Parathyroid adenoma (tissue), 2 donors: ENCODE data around the gene FMR1NB.

Experiments used
- H2AFZ ChIP-seq: fragments of 300-600 bp; sonication (generic); one replicate; pipeline ENCODE4 v1.7.0; 2017; ENCODE audit warnings: antibody characterized with exemption, mild to moderate bottlenecking
- H3K27ac ChIP-seq: fragments of 300-600 bp; sonication (generic); one replicate; pipeline ENCODE4 v1.7.0; 2017
- H3K27me3 ChIP-seq: fragments of 300-600 bp; sonication (generic); one replicate; pipeline ENCODE4 v1.7.0; 2017; ENCODE audit warnings: low read length; ENCODE audit not compliant: control insufficient read depth, insufficient read depth
- H3K36me3 ChIP-seq: fragments of 300-600 bp; sonication (generic); one replicate; pipeline ENCODE4 v1.7.0; 2017; ENCODE audit warnings: low read length; ENCODE audit not compliant: control insufficient read depth, insufficient read depth
- H3K4me1 ChIP-seq: fragments of 300-600 bp; sonication (generic); one replicate; pipeline ENCODE4 v1.7.0; 2017; ENCODE audit warnings: control low read depth
- H3K4me2 ChIP-seq: fragments of 300-600 bp; sonication (generic); one replicate; pipeline ENCODE4 v1.7.0; 2017; ENCODE audit warnings: low read length
- H3K4me3 ChIP-seq: fragments of 300-600 bp; sonication (generic); one replicate; pipeline ENCODE4 v1.7.0; 2017; ENCODE audit warnings: low read depth, low read length
- H3K79me2 ChIP-seq: fragments of 300-600 bp; sonication (generic); one replicate; pipeline ENCODE4 v1.7.0; 2017; ENCODE audit warnings: control low read depth
- H3K9ac ChIP-seq: fragments of 300-600 bp; sonication (generic); one replicate; pipeline ENCODE4 v1.7.0; 2017; ENCODE audit warnings: mild to moderate bottlenecking
- H3K9me3 ChIP-seq: fragments of 300-600 bp; sonication (generic); one replicate; pipeline ENCODE4 v1.7.0; 2017; ENCODE audit warnings: low read length; ENCODE audit not compliant: control insufficient read depth
- TF ChIP-seq, protein P1 (sequence below): fragments of 300-600 bp; sonication (generic); IDR thresholded peaks from one replicate; pipeline ENCODE4 v1.7.0; 2017; ENCODE audit warnings: antibody characterized with exemption, mild to moderate bottlenecking
- donor health status: primary hyperparathyroidism.

Gene FMR1NB

DNA sequence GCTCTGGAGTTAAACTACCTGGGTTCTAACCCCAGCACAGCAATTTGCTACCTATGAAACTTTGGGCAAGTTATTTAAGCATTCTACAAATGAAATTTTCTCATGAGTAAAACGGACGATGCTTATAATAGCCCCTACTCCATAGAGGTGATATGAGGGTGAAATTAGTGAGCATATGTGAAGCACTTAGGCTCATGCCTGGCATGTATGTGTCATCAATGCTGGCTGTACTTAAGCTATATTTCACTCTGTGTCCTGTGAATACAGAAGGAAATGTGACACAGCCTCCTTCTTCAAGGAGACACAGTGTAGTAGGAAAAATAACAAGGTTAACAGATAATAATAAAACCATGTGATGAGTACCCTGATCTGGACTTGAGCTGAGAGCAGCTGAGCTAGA, 20.4 kb upstream of the FMR1NB start:
- H3K9me3 ChIP-seq, result no peaks in the 10 kb centered on the region
- no peaks in the 10 kb centered on the region for H3K4me1 ChIP-seq
- H3K4me3 ChIP-seq, result no peak overlapping the region
- H3K27ac ChIP-seq, result no peak overlapping the region
- no peak overlapping the region for H3K4me2 ChIP-seq
- no peaks in the 10 kb centered on the region for H3K36me3 ChIP-seq
- H2AFZ ChIP-seq, result no peak overlapping the region
- no peak overlapping the region for H3K9ac ChIP-seq
- TF ChIP-seq, protein P1, sequence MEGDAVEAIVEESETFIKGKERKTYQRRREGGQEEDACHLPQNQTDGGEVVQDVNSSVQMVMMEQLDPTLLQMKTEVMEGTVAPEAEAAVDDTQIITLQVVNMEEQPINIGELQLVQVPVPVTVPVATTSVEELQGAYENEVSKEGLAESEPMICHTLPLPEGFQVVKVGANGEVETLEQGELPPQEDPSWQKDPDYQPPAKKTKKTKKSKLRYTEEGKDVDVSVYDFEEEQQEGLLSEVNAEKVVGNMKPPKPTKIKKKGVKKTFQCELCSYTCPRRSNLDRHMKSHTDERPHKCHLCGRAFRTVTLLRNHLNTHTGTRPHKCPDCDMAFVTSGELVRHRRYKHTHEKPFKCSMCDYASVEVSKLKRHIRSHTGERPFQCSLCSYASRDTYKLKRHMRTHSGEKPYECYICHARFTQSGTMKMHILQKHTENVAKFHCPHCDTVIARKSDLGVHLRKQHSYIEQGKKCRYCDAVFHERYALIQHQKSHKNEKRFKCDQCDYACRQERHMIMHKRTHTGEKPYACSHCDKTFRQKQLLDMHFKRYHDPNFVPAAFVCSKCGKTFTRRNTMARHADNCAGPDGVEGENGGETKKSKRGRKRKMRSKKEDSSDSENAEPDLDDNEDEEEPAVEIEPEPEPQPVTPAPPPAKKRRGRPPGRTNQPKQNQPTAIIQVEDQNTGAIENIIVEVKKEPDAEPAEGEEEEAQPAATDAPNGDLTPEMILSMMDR, result no peak
- H3K79me2 ChIP-seq, result no peaks in the 10 kb centered on the region
- no peaks in the 10 kb centered on the region for H3K27me3 ChIP-seq

DNA sequence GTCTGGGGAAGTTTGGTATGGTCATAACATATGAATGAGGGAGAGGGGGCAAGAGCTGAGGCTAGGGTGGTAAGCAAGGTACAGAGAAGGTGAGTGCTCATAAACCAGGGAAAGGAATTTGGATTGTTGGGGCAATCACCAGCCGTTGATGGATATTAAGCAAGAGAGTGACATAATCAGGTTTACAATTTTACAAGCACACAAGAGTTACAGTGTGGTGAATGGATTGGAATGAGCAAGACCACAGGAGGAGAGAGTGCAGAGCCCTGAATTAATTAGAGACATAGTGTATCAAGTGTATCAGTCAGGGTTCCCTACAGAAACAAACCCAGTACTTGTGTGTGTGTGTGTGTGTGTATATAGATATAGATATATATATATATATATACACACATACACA, 18.7 kb upstream of the FMR1NB start:
- H3K27me3 ChIP-seq, result no peaks in the 10 kb centered on the region
- H3K9me3 ChIP-seq, result no peaks in the 10 kb centered on the region

DNA sequence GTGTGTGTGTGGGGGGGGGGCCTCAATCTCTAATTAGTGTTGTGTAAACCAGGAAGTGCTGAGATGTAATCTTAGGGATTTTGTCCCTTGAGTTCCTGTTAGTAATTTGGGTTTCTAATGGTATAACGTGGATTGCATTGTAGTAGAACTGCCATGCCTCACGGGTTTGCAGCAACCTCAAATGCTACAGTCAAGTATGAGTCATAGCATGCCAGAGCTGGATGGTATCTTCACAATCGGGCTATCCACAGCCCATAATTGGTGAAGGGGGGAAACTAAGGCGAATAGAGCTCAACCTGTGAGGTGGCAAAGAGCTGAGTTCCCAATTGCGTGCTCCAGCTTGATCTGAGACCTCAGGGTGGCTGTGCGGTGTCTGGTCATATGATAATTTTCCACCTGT, 2.2 kb upstream of the FMR1NB start:
- H3K4me1 ChIP-seq, result no peaks in the 10 kb centered on the region
- H3K79me2 ChIP-seq, result no peaks in the 10 kb centered on the region
- H3K4me2 ChIP-seq, result no peak overlapping the region
- no peak overlapping the region for H2AFZ ChIP-seq
- H3K27ac ChIP-seq, result no peak overlapping the region
- TF ChIP-seq, protein P1, result no peak
- no peak overlapping the region for H3K4me3 ChIP-seq
- H3K36me3 ChIP-seq, result no peaks in the 10 kb centered on the region
- no peaks in the 10 kb centered on the region for H3K27me3 ChIP-seq
- no peaks in the 10 kb centered on the region for H3K9me3 ChIP-seq
- no peak overlapping the region for H3K9ac ChIP-seq

More for the DNA sequence above, 18.7 kb upstream of the FMR1NB start:
- Histone ChIP-seq H3K4me1 (no peaks in the 10 kb centered on the region), H3K4me2 (no peak overlapping the region), H3K4me3 (no peak overlapping the region), H3K79me2 (no peaks in the 10 kb centered on the region), H3K27ac (no peak overlapping the region), H3K36me3 (no peaks in the 10 kb centered on the region), H3K9ac (no peak overlapping the region), H2AFZ (no peak overlapping the region)
- TF ChIP-seq, protein P1, result no peak

DNA sequence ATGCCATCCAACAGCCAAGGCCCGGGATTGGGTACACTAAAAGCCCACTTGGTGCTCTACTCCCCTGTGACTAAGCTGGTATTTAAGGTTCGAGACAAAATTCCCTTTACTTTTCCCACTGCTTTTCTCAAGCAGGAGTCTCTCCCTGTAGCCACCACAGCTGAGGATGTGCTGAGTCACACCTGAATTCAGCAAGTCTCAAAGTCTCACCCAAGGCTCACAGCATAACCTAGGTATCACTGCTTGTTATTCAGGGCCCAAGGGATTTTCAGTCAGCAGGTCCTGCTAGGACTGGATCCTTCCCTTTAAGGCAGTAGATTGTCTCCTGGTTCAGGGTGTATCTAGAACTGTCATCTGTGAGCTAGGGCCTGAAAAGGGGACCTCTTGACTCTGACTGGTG, 39.2 kb downstream of the FMR1NB start:
- TF ChIP-seq, protein P1, result no peak
- Histone ChIP-seq H3K79me2 (no peaks in the 10 kb centered on the region), H3K27me3 (no peaks in the 10 kb centered on the region), H3K4me3 (no peak overlapping the region), H3K4me1 (no peaks in the 10 kb centered on the region), H3K4me2 (no peak overlapping the region), H2AFZ (no peak overlapping the region), H3K9ac (no peak overlapping the region), H3K27ac (no peak overlapping the region), H3K9me3 (no peaks in the 10 kb centered on the region), H3K36me3 (no peaks in the 10 kb centered on the region)

DNA sequence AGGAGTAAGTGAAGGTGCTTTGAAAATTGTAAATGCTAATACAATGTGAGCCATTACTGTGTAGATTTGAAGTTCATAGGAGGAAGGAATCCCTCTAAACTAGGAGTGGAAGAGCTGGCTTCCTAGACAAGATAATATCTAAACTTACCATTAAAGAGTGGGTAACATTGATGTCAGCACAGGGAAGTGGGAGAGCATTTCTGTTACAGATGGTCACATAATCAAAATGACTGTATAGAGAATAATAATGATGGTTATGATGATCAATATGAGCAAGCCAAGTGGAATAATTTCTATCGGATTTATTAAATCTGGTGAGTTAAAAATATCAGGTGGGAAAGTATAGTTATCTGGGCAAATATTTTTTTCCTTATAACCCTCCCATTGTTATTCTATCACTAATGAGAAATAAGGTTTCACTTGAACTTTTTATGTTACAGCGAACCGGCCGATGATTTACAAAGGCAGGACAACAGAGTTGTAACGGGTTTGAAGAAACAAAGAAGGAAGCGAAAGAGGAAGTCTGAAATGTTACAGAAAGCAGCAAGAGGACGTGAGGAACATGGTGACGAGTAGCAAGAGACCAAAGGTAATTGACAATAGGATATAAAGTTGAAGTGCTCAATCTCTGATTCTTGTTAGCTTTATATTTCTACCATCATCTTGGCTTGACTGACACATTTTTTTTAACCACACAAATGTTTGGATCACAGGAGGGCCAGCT, 43.5 kb downstream of the FMR1NB start:
- no peaks in the 10 kb centered on the region for H3K27me3 ChIP-seq
- H3K4me3 ChIP-seq, result no peak overlapping the region
- TF ChIP-seq, protein P1, result no peak
- no peaks in the 10 kb centered on the region for H3K4me1 ChIP-seq
- no peak overlapping the region for H3K4me2 ChIP-seq
- H3K9me3 ChIP-seq, result no peaks in the 10 kb centered on the region
- H3K36me3 ChIP-seq, result no peaks in the 10 kb centered on the region
- H2AFZ ChIP-seq, result no peak overlapping the region
- no peak overlapping the region for H3K9ac ChIP-seq
- H3K79me2 ChIP-seq, result no peaks in the 10 kb centered on the region
- H3K27ac ChIP-seq, result no peak overlapping the region
